Activated CD8-positive, alpha-beta memory T cell treated with anti-CD3 and anti-CD28 coated beads for 48 hours (primary cell): Measurements from ENCODE around the gene ABI3BP.

Source experiments
- DNase-seq, 3 experiments: peaks; one replicate each; pipeline ENCODE4 v3.0.0-alpha.2; 2020; ENCODE audit warnings: low read depth in 2 of 3, low spot score in 2 of 3

ABI3BP gene

DNA sequence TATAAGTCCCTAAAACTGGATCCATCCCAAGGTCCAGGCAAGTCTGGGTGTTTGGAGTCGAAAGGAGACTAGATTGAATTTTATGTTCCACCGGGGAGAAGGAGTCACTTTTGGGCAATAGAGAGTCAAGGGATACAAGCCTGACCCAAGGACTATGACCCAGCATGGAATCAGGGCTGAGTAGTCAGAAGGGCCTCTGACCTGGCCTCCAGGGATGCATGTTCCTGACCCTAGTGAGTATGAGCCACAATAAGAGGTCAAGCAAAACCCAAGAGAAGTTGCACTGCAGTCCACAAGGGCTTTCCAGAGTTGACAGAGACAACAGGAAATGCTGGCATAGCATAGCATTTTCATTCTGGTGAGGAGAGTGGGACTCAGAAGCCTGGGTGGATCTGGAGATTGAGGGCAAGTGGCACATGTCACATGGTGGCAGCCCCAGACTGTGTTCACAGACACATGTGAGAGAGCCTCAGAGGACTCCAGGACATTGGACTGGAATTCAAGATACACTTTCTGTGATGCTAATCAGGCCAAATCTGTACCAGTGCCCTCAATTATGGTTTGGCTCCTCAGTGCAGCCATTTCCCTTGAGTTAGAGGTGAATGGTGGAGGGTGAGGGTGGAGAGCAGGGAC lies 217.0 kb downstream of the ABI3BP start:
- DNase-seq, result no peak

DNA sequence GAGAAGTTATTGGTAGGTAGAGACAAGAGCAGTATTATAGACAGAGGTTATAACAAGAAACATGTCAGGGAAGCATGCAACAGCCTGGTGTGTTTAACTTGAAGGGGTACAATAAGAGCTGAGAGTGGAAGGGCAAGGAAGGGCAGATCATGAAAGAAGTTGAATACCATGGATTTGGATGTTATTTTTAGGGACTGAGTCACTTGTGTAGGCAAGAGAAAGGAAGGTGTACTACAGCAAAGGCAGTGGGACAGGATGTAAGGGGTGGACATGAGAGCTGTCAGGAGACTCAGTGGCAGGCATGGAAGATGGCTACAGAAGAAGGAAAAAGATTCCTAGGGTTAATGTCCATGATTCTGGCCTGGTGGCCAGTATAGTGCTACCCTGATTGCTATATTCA lies 217.6 kb downstream of the ABI3BP start:
- no peak for DNase-seq

DNA sequence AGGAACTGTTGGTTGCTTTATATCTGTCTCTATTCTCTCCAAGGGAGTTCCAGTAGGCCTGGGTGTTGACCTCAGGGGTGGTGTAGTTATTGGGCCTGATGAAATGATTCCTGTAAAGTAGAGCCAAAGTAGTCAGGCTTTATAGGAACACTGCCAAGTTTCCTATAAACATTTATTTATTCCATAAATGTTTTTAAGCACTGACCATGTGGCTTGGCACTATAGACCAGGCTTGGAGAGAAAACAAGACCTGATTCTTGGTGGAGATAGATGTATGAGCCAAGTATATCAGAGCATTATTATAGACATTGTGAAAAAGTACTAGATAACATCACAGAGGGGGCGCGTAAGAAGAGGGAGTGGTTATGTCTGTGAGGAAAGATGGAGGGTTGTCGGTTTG lies 218.0 kb downstream of the ABI3BP start:
- no peak for DNase-seq

DNA sequence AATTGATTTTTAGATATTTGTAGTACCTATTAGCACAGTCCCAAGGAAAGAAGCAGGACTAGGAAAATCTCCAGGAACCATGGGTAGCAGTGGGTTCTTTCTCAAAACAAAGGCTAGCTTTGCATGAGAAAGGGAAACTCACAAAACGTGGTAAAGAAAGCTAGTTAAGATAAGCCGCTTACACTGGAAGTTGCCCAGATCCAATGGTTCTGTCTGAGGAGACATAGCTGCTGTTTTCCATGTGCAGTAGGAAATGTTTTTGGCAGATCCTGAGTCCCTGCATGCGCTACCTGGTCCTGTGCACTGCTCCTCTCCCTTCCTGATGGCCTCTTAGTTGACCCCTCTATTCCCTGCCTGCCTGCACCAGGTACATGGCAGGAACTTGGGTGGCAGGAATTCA lies 223.5 kb downstream of the ABI3BP start:
- DNase-seq, result no peak

DNA sequence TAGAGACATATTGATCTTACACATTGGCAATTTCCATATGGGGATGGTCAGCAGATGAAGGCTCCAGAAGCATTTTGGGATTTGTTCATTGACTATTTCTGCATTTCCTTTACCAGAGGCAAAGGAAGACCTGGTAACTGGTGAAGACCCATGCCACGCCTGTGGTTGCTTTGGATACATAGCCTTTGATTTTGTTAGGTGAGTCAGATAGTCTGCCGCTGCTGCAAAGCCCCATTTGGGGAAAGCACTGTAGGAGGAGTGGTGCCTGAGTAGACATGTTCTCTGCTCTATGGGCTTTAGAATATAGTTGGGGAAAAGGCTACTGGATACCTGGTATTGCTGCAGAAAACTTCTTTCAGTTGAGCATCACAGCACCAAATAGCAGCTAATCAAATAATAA lies 227.2 kb downstream of the ABI3BP start:
- DNase-seq, result no peak

DNA sequence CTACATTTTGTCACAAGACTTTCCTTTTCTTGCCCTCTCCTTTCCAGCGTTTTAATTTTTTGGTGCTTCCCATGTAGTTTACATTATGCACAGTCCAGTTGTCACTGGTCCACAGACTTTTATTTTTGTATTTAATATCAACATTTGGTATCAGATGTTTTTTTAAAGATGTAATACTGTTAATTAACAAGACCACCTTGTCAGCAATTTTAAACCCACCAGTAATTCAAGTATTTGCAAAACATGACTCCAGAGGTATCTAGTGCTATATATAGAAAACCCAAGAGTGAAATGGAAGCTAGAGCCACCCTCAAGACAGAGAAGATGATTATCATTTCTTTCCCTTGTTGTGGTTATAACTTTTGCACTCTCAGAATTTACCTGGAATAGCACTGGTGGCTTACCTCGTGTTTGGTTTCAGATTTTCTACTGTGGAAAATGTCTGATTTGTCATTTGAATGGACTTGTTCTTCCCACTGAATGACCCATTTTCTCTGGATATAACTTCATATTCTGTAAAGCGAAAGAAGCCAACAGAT lies 227.7 kb downstream of the ABI3BP start:
- DNase-seq, result no peak

DNA sequence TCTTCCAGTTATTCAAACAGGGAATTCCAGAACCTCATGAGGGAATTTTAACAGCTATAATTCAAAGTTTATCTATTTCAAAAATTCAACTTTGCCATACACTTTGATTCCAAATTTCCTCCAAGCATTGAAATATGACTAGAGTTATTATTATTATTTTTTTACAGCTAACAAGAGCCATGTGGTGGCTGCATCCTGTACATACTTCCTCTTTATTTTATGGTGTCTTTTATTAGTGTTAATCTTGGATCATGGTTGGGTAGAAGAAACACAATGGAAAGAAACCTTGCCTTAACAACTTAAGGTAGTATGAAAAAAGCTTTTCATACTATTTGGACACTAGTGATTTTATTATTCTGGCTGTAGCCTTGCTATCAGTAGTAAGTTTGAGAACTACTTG lies 231.3 kb downstream of the ABI3BP start:
- no peak for DNase-seq

DNA sequence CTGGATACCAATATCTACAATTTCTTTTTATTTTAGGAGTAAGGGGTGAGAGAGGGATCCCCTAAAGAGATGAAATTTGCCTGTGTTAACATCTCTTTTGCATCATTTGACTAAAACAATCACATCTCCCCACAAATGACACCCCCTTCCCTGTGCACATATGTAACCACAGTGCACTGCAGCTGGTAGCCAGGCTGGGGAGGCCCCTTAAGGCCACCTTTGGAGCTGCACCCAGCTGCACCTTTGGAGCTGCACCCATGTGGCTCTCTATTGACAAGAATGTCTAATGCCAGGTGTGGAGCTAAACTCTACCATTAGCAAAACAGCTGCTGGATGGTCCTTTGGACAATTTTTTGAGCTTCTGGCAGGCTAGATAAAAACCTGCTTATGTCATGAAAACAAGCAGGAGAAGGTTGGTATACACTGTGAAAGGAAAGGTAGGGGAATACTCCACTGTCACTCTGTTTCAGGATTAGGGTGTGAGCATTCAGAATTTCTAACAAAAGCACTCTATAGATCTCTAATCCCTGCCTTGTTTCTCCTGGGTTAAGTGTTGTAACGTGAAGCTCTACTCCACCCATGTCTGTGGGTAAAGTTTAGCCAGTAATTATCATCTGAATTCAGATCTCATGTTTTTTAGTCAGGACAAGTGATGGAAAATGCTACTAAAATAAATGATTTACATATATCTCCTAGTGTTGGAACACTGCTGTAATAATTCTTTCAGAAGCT lies 231.8 kb downstream of the ABI3BP start:
- no peak for DNase-seq

DNA sequence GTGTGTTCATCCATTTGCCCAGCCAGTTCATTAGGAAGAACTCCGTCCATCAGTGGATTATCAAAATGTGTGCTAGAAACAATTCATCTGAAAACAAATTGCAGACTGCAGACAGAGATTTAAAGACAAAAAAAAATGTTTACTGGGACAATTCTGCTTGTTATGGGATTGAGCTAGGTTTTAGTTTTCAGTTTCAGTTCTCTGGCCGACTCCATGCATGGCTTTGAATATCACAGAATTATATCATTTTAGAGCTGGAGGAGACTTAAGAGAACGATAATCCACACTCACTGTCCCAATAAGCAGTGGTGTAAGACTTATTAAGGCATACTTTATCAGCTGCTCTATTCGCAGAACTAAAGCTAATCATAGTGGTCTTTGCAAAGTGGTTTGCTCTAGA lies 232.8 kb downstream of the ABI3BP start:
- DNase-seq, result no peak

DNA sequence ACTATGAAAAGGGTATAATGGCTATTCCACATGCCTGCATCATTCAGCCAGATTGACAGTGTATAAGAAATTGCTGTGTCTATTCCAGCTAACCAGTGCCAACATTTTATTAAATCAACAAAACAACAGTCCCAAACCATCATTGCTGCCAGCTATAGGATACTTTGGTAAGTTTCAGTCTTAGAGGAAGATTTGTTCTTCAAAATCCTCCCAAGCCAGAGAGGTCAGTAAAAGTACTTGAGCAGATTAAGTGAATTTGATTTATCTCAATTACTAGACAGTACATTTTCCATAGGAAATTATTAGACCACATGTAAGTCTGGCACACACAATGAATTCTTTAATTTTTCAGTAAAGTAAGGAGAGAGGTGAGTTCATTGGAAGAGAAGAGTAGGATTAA lies 233.3 kb downstream of the ABI3BP start:
- no peak for DNase-seq

DNA sequence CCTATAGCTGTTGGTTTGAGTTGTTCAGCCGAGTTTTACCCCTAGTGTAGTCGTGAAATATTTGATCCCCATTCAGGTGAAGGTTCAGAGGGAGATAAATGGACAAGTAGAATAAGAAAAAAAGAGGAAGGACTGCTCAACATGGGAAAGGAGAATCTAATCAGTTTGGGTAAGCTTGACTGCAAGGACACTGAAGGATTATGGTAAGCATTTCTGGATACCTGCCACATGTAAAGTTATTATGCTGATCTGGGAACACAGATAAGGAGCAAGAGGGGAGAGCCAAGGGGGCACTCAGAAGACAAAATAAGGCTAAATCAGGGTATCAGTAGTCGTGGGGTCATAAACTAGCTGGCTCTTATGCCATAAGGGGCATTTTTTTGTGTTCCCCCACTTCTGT lies 234.1 kb downstream of the ABI3BP start:
- DNase-seq, result no peak

DNA sequence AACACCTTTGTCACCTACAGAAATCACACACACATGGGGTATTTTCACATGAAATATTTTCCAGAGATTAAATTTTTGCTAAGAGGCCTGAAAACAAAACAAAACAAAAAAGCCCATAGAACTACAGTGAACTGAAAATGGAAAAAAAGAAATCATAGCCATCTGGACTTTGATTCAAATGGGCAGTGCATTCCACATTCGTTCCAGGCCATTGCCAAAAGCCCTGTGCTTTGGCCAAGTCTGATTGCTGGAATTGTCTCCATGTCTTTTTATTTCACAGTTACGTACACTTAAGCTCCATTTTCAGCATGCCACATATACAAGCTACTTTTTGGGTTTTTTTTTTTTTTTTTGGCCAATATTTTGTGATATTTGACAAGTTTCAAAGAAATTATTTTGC lies 236.8 kb downstream of the ABI3BP start:
- no peak for DNase-seq

DNA sequence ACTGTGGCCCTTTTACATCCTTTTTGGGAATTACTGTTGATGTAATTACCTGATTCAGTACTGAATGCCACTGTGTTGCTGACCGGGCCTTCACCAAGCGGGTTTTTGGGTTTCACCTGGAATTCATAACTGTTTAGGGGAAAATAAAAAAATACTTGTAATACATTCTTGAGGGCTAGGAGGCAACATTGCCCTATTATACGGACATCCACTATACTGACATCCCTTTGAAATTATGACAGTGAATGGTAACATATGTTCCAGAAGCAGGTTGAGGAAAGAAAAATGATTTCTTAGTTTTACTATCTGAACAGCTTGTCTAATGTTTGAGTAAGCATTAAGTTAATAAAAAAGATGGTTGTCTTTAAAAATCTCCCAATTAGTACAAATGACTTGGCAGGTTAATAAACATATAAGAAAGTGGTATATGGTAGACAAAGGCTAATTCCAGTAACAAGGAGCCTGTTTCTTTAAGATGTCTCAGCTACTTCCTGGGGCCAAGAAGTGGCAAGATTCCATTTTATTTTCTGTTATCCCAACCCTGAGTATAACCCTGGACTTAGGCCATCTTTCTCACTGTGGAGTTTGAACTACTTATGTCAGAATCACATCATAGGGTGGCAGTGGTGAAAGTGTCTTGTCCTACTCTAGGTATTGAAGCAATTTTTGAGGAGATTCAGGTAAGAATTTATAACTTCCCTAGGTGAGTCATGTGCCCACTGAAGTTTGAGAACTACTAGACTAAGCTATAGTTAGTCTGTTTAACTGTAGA lies 238.5 kb downstream of the ABI3BP start:
- DNase-seq, result no peak

DNA sequence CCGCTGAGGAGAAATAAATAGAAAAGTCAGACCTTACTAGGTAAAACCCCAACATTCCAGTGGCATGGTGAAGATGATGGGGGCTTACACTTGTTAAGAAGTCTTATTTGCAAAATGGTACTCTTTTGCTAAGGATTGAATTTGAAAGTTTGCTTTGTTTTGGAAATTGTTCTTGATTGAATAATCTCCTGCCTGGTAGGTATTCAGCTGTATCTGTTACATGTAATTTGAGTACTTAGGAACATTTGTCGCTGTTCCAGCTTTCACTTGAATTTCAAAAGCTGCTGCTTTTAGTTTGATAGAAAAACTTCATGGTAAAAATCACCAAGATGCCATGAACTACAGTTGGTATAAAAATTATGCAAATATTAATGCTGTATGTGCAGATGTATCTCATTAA lies 239.4 kb downstream of the ABI3BP start:
- DNase-seq, result no peak

DNA sequence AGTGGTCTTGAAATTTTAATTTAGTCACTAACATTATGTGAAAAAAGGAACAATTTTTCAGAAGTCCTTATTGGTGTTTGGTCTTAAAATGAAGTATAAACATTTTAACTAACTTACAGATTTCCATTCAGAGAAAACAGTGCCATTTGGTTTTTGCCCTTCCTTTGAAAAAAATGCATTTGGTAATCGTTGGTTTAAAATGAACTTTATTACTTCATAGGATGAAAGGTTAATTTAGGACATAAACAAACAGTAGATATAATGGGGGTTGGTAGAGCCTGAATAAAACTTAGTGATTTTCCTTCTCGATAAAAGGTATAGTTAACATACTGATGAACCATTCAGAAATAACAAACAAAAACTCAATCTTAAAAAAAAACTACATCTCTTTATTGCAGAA lies 244.3 kb downstream of the ABI3BP start:
- no peak for DNase-seq

DNA sequence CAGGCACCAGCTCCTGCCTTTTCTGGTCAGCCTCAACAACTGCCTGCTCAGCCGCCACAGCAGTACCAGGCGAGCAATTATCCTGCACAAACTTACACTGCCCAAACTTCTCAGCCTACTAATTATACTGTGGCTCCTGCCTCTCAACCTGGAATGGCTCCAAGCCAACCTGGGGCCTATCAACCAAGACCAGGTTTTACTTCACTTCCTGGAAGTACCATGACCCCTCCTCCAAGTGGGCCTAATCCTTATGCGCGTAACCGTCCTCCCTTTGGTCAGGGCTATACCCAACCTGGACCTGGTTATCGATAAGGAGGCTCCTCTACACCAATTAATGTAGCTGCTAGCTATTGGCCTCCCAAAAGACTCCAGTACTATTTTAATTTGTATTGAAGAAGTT lies 245.0 kb downstream of the ABI3BP start:
- DNase-seq, result no peak

DNA sequence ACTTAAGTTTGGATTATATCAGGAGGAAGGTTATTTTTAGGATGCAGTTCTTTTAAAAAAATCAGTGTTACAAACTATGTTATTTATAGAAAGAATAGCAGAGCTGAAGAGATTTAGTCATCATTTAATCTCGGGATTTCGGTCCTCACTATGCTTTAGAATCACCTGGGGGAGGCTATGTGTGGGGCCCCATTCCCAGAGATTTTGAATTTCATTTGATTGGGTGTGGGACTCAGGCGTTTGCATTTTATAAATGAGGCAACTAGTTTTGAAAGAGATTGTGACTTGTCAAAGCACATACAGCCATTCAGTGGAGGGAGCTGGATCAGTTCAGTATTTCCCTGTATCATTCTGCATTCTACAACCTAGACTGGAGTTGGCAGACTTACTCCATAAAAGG lies 247.1 kb downstream of the ABI3BP start:
- no peak for DNase-seq

DNA sequence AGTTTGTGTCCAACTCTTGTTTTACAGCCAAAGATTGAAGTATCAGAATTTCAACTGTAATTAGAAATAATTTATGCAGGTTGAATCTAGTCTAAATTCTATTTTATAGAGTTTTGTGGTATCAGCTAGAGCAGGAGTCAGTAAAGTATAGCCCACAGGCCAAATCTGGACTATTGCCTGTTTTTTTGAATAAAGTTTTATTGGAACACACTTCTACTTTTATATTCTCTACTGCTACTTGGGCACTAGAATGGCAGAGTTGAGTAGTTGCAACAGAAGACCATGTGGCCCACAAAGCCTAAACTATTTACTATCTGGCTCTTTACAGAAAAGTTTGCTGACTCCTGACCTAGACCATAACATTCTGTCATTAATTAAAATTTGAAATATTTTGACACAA lies 247.6 kb downstream of the ABI3BP start:
- no peak for DNase-seq

DNA sequence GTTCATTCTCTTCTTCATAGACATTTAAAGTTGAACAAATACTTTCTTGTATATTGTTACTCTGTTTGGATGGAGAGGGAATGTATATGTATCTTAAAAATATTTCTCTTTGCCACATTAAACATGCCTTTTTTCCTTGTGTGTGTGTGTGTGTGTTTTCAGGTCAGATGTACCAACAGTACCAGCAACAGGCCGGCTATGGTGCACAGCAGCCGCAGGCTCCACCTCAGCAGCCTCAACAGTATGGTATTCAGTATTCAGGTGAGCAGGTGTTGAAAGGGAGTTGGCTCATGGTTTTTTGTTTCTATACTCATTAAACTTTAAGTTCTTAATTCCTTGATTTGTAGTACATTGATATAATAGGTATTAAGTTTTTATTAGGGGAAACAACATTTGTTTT lies 248.6 kb downstream of the ABI3BP start:
- no peak for DNase-seq

DNA sequence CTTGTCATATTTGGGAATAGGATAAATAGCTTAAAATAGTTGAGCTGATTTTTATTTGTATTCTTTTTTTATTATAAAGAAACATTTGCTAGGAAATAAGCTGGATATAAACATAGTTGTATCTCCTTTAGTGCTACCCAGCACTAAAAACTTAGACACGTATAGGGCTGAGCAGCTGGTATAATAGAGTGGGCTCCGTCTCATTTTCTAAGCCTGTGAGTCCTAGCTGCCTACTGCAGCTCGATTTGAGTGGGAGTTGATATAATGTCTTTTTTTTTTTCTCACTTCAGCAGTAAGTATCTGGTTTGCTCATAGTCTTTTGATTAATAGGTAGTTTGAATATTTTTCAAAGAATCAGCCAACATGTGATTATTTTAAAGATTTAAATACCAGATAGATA lies 249.7 kb downstream of the ABI3BP start:
- no peak for DNase-seq

DNA sequence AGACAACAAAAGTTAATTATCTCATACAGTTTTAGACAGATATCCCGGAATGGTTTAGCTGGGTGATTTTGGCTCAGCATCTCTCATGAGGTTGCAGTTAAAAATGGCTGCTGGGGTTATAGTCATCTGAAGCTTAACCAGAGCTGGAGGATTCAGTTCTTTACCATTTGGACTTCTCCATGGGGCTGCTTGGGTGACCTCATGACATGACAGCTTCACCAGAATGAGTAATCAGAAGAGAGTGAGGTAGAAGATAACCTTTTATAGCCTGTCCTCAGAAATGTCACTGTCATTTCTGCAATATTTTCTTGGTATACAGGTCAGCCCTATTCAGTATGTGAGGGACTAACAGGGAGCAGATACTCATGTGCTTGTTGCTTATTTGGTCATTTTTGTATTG lies 253.0 kb downstream of the ABI3BP start:
- no peak for DNase-seq

DNA sequence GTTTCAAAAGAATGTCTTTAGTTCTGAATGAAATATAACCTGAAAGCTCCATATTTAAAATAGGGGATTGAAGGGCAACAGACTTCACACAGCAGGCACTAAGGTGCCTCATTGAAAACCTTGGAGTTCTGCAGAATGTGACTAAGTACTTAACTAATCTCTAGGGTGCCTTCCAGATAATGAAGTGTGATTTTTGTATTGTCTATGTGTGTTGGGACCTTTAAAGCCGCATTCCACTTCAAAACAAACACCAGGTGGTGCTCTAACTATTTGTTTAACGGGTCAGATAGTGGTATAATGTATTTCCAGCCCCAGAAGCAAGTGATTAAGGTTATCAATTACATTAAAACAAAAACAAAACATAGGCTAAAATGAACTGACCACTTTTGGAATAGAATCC lies 255.9 kb downstream of the ABI3BP start:
- no peak for DNase-seq
